Erythroblast (primary cell): ENCODE results near the gene ERN2.
A peak's percentile ranks its signal among the peaks of the same experiment; 100 is the strongest.

Source experiments
- DNase-seq, 2 experiments: peaks; one replicate each; lab custom pipeline; 2025; lab: John Stamatoyannopoulos, UW
- GATA1 ChIP-seq: IDR thresholded peaks from 2 replicates; pipeline ENCODE4 v1.6.1; 2011; ENCODE audit warnings: low read depth, mild to moderate bottlenecking, control low read depth, low read length, moderate library complexity
- POLR2A ChIP-seq: IDR thresholded peaks from 2 replicates; pipeline ENCODE4 v1.6.1; 2011; ENCODE audit warnings: mild to moderate bottlenecking, low read length

The ERN2 gene

GRCh38 chr16:23689442-23690187 is 23.4 kb downstream of the ERN2 start:
- DNase-seq = no peak
- no peak for TF ChIP-seq GATA1
- TF ChIP-seq POLR2A = no peak

- no peak for DNase-seq
- TF ChIP-seq GATA1 (no peak), POLR2A (no peak)
These were observed 25.8 kb downstream of the ERN2 start for GRCh38 chr16:23687034-23687808.

GRCh38 chr16:23683487-23683886 is 29.5 kb downstream of the ERN2 start:
- DNase-seq = no peak
- TF ChIP-seq GATA1 (no peak), POLR2A (no peak)

GRCh38 chr16:23682181-23682580 is 30.8 kb downstream of the ERN2 start:
- TF ChIP-seq POLR2A = no peak
- TF ChIP-seq GATA1 = no peak
- DNase-seq = no peak

GRCh38 chr16:23679986-23680336 is 33.1 kb downstream of the ERN2 start:
- TF ChIP-seq POLR2A (no peak), GATA1 (no peak)

GRCh38 chr16:23679274-23679985 is 33.6 kb downstream of the ERN2 start:
- DNase-seq = peak; percentile 77 to 78
- TF ChIP-seq POLR2A (no peak), GATA1 (no peak)

More at GRCh38 chr16:23679986-23680336, 33.1 kb downstream of the ERN2 start:
- DNase-seq = no peak

GRCh38 chr16:23678430-23679273 is 34.4 kb downstream of the ERN2 start, which contains the start of gene PLK1:
TSS of gene PLK1 (plus strand) at chr16:23678889. CDS start at chr16:23678933, 44 bp downstream.
- TF ChIP-seq POLR2A (peak; percentile 69), GATA1 (no peak)
- DNase-seq = peak; percentile 88 to 91

- TF ChIP-seq GATA1 (no peak), POLR2A (no peak)
- no peak for DNase-seq
These were observed 36.0 kb downstream of the ERN2 start for GRCh38 chr16:23676924-23677480.

- TF ChIP-seq POLR2A = no peak
- no peak for DNase-seq
These were observed 38.9 kb downstream of the ERN2 start for GRCh38 chr16:23673971-23674614.

GRCh38 chr16:23670137-23670776 is 42.8 kb downstream of the ERN2 start:
- DNase-seq = no peak

GRCh38 chr16:23668873-23669272 is 44.1 kb downstream of the ERN2 start:
- no peak for TF ChIP-seq POLR2A
- TF ChIP-seq GATA1 = no peak

More at GRCh38 chr16:23670137-23670776, 42.8 kb downstream of the ERN2 start:
- TF ChIP-seq POLR2A (no peak), GATA1 (no peak)

GRCh38 chr16:23668225-23668624 is 44.8 kb downstream of the ERN2 start:
- no peak for TF ChIP-seq POLR2A
- no peak for TF ChIP-seq GATA1

More at GRCh38 chr16:23668873-23669272, 44.1 kb downstream of the ERN2 start:
- DNase-seq = no peak

More at GRCh38 chr16:23668225-23668624, 44.8 kb downstream of the ERN2 start:
- no peak for DNase-seq
